ENCODE results near the gene MMP12. TPM values are rescaled to one million over a fixed set of nuclear protein-coding genes. Genes with fewer than 3 reads are reported as not detected.

MMP12 gene
- total RNA-seq, 2 experiments from 2014 or later = not detected

- Mint-ChIP-seq H3K27me3 (peaks cover 3% of the 10 kb centered on the region), H3K36me3 (ENCODE audit: low read depth) (no peaks in the 10 kb centered on the region), H3K27ac (no peak overlapping the region), H3K9me3 (no peaks in the 10 kb centered on the region), H3K4me3 (no peak overlapping the region), H3K4me1 (ENCODE audit: low read depth) (no peaks in the 10 kb centered on the region)
- no peak for DNase-seq
- TF ChIP-seq, protein P1, sequence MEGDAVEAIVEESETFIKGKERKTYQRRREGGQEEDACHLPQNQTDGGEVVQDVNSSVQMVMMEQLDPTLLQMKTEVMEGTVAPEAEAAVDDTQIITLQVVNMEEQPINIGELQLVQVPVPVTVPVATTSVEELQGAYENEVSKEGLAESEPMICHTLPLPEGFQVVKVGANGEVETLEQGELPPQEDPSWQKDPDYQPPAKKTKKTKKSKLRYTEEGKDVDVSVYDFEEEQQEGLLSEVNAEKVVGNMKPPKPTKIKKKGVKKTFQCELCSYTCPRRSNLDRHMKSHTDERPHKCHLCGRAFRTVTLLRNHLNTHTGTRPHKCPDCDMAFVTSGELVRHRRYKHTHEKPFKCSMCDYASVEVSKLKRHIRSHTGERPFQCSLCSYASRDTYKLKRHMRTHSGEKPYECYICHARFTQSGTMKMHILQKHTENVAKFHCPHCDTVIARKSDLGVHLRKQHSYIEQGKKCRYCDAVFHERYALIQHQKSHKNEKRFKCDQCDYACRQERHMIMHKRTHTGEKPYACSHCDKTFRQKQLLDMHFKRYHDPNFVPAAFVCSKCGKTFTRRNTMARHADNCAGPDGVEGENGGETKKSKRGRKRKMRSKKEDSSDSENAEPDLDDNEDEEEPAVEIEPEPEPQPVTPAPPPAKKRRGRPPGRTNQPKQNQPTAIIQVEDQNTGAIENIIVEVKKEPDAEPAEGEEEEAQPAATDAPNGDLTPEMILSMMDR (IDR thresholded peaks at IDR 0.05) = no peak
- no peak for ATAC-seq
- CTCF ChIA-PET = interaction anchor here (0.9 kb wide), 1 partner anchor 20 kb away, joined by 3 read pairs; no protein-coding TSS in a partner anchor
- intact Hi-C loops (cut with micrococcal nuclease) = no loop called here
- POLR2A ChIA-PET = no interaction called here
These were observed 23.6 kb downstream of the MMP12 start for GRCh38 chr11:102850973-102851745.

- Mint-ChIP-seq H3K4me3 (no peak overlapping the region), H3K36me3 (ENCODE audit: low read depth) (no peaks in the 10 kb centered on the region), H3K27me3 (peaks cover 6% of the 10 kb centered on the region), H3K9me3 (no peaks in the 10 kb centered on the region), H3K4me1 (ENCODE audit: low read depth) (no peaks in the 10 kb centered on the region), H3K27ac (no peak overlapping the region)
- ATAC-seq (no peak), DNase-seq (no peak)
- intact Hi-C loops (cut with micrococcal nuclease) = no loop called here
- CTCF ChIA-PET = interaction anchor here (1.1 kb wide), 1 partner anchor 92 kb away, joined by 3 read pairs; no protein-coding TSS in a partner anchor
- POLR2A ChIA-PET = no interaction called here
- TF ChIP-seq, protein P1 (IDR thresholded peaks at IDR 0.05) = no peak
These were observed 25.5 kb downstream of the MMP12 start for GRCh38 chr11:102849311-102849710.

DNA sequence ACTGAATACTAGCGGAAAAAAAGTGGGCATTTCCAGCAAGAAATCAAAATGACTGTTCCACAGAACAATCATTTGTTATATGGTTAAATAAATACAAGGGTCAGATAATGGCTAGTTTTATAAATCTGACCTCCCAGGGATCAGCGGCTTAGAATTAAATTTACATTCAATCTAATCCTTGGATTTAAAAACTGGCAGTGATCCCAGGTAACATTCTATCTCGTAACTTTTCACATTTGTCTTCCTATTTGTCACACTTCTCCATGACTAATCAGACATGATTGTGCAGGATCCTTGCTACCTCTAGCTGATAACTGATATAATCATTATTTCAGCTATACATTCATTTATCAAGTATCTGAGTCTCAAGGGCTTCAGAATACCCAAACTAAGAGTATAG is 28.5 kb downstream of the MMP12 start:
- TF ChIP-seq, protein P1 (IDR thresholded peaks at IDR 0.05) = no peak
- ChIA-PET CTCF (no interaction called here), POLR2A (no interaction called here)
- no peak for ATAC-seq
- Mint-ChIP-seq H3K27ac (no peak overlapping the region), H3K36me3 (ENCODE audit: low read depth) (no peaks in the 10 kb centered on the region), H3K9me3 (no peaks in the 10 kb centered on the region), H3K4me3 (no peak overlapping the region), H3K27me3 (peaks cover 3% of the 10 kb centered on the region), H3K4me1 (ENCODE audit: low read depth) (no peaks in the 10 kb centered on the region)
- no peak for DNase-seq
- intact Hi-C loops (cut with micrococcal nuclease) = no loop called here

- no peak for DNase-seq
- Mint-ChIP-seq H3K27ac (no peak within 1 kb of the TSS), H3K27me3 (peaks cover 3% of the 10 kb centered on the region), H3K4me1 (ENCODE audit: low read depth) (no peaks in the 10 kb centered on the region), H3K36me3 (ENCODE audit: low read depth) (no peaks in the 10 kb centered on the region), H3K9me3 (no peaks in the 10 kb centered on the region), H3K4me3 (no peak within 1 kb of the TSS)
- TF ChIP-seq, protein P1 (IDR thresholded peaks at IDR 0.05) = no peak
- POLR2A ChIA-PET = no interaction called here
- intact Hi-C loops (cut with micrococcal nuclease) = no loop called here
- ATAC-seq = no peak
- CTCF ChIA-PET = no interaction called here
These were observed 31.3 kb downstream of the MMP12 start, which contains the start of gene MMP3 for GRCh38 chr11:102843489-102843888. TSS of gene MMP3 (minus strand) at chr11:102843609. CDS start at chr11:102843546, 63 bp downstream.

- ATAC-seq (no peak), DNase-seq (no peak)
- H3K9me3 Mint-ChIP-seq = no peaks in the 10 kb centered on the region
- no peak overlapping the region for H3K27ac Mint-ChIP-seq
- peaks cover 3% of the 10 kb centered on the region for H3K27me3 Mint-ChIP-seq
- H3K4me1 Mint-ChIP-seq (ENCODE audit: low read depth) = no peaks in the 10 kb centered on the region
- intact Hi-C loops (cut with micrococcal nuclease) = no loop called here
- CTCF ChIA-PET = no interaction called here
- POLR2A ChIA-PET = no interaction called here
- no peak overlapping the region for H3K4me3 Mint-ChIP-seq
- H3K36me3 Mint-ChIP-seq (ENCODE audit: low read depth) = no peaks in the 10 kb centered on the region
- TF ChIP-seq, protein P1 (IDR thresholded peaks at IDR 0.05) = no peak
These were observed 31.9 kb downstream of the MMP12 start for GRCh38 chr11:102842930-102843329.
